K562 (cell line): ENCODE results near the gene CYP2A6. TPM values are rescaled to one million over a fixed set of nuclear protein-coding genes. Genes with fewer than 3 reads are reported as not detected.
A peak's percentile ranks its signal among the peaks of the same experiment; 100 is the strongest.

ENCODE experiments used
- ATAC-seq: fragments of 200-7000 bp; cut with Tn5 transposase; 3 replicates; pipeline ENCODE4 v1.9.1; 2020; ENCODE audit warnings: moderate library complexity
- BruUV-seq: library from RNA; stranded (reverse); fragments of 400-500 nt; replicated peaks from 2 replicates; lab custom pipeline; 2021; lab: Mats Ljungman, UMichigan
- CTCF ChIA-PET: fragments of 300-600 bp; formaldehyde crosslinking; extraction: SDS; loops from one replicate; lab custom pipeline; 2021; ENCODE audit warnings: low intra/inter-chr PET ratio; lab: Yijun Ruan, JAX
- POLR2A ChIA-PET: fragments of 300-600, 350-650 bp; sonication (Branson Sonifier 250); formaldehyde crosslinking; extraction: SDS; loops from one replicate; lab custom pipeline; 2021; ENCODE audit warnings: antibody characterized with exemption, inconsistent platforms; lab: Yijun Ruan, JAX
- DNase-seq, 4 experiments: peaks; one replicate each; pipeline versions ENCODE4 v3.0.0 to v3.0.0-alpha.2; 2011 to 2018; ENCODE audit warnings: low spot score in 3 of 4, mixed read lengths in 3 of 4; ENCODE audit errors: extremely low read depth in 1 of 4
- FAIRE-seq: peaks from 2 replicates; lab custom pipeline; 2011; peaks lifted over from hg19 to GRCh38; lab: Jason Lieb, UNC
- H2AFZ ChIP-seq: 2 replicates; pipeline ENCODE4 v1.6.0; 2011; ENCODE audit warnings: low read depth, low read length, control low read depth, inconsistent platforms
- H3K27ac ChIP-seq: fragments of 200-600 bp; 3 replicates; pipeline ENCODE4 v1.8.0; 2011; ENCODE audit warnings: low read depth, mild to moderate bottlenecking, control low read depth, inconsistent platforms, low read length, moderate library complexity, mixed read lengths; ENCODE audit errors: extremely low read depth
- H3K27me3 ChIP-seq, 2 experiments: fragments of 300-600 bp in 1 of 2; 2 replicates in 1 of 2; 3 replicates in 1 of 2; pipeline versions ENCODE4 v1.6.0 to v1.8.0; 2011; ENCODE audit warnings: inconsistent platforms in 2 of 2, low read length in 2 of 2, mild to moderate bottlenecking in 1 of 2, mixed read lengths in 1 of 2, moderate library complexity in 1 of 2; ENCODE audit not compliant: control insufficient read depth in 2 of 2, insufficient read depth in 2 of 2
- H3K36me3 ChIP-seq: fragments of 300-600 bp; 3 replicates; pipeline ENCODE4 v1.8.0; 2011; ENCODE audit warnings: mild to moderate bottlenecking, low read length, inconsistent platforms; ENCODE audit not compliant: control insufficient read depth, insufficient read depth
- H3K4me1 ChIP-seq, 2 experiments: fragments of 200-600 bp in 1 of 2; replicated peaks in 1 of 2; 2 replicates in 1 of 2; 3 replicates in 1 of 2; pipeline versions ENCODE4 v1.5.1 to v1.8.0; 2011; ENCODE audit warnings: inconsistent platforms in 2 of 2, low read length in 2 of 2, mild to moderate bottlenecking in 1 of 2, mixed read lengths in 1 of 2, moderate library complexity in 1 of 2; ENCODE audit not compliant: control insufficient read depth in 2 of 2, insufficient read depth in 2 of 2
- H3K4me2 ChIP-seq: 2 replicates; pipeline ENCODE4 v1.6.1; 2011; ENCODE audit warnings: low read length, control low read depth, inconsistent platforms, mixed read lengths; ENCODE audit not compliant: insufficient read depth
- H3K4me3 ChIP-seq: fragments of 200-600 bp; sonication (generic), shearing (Covaris generic); 2 replicates; pipeline ENCODE4 v1.5.1; 2016; ENCODE audit warnings: control low read depth, inconsistent platforms
- H3K79me2 ChIP-seq: fragments of 200-600 bp; 3 replicates; pipeline ENCODE4 v1.8.0; 2011; ENCODE audit warnings: low read length, inconsistent platforms; ENCODE audit not compliant: control insufficient read depth, insufficient read depth
- H3K9ac ChIP-seq, 2 experiments: 2 replicates each; pipeline versions ENCODE4 v1.6.0 to v1.6.1; 2011; ENCODE audit warnings: low read depth in 2 of 2, low read length in 2 of 2, control low read depth in 1 of 2, inconsistent platforms in 1 of 2, mild to moderate bottlenecking in 1 of 2, mixed read lengths in 1 of 2; ENCODE audit not compliant: insufficient read depth in 1 of 2
- H3K9me1 ChIP-seq: one replicate; pipeline ENCODE4 v1.6.0; 2011; ENCODE audit warnings: inconsistent platforms, mild to moderate bottlenecking, low read length, moderate library complexity; ENCODE audit not compliant: control insufficient read depth, insufficient read depth
- H3K9me3 ChIP-seq: replicated peaks from 2 replicates; pipeline ENCODE4 v1.5.1; 2011; ENCODE audit warnings: low read depth, low read length, inconsistent platforms; ENCODE audit not compliant: control insufficient read depth, insufficient read depth
- H4K20me1 ChIP-seq: replicated peaks from 2 replicates; pipeline ENCODE4 v1.6.1; 2011; ENCODE audit warnings: low read length, inconsistent platforms, mixed read lengths; ENCODE audit not compliant: control insufficient read depth, insufficient read depth
- AFF1 ChIP-seq, 2 experiments: fragments of 450-650 bp; IDR thresholded peaks; 2 replicates each; pipeline ENCODE4 v1.6.1; 2018; ENCODE audit warnings: mild to moderate bottlenecking in 2 of 2, low read depth in 1 of 2; ENCODE audit not compliant: partially characterized antibody in 2 of 2
- CHCHD3 ChIP-seq: fragments of 250-450 bp; sonication (Bioruptor Pico); IDR thresholded peaks from 2 replicates; pipeline ENCODE4 v2.1.2; 2022; ENCODE audit warnings: mild to moderate bottlenecking
- GATA2 ChIP-seq: sonication (generic); formaldehyde crosslinking; IDR thresholded peaks from 2 replicates; pipeline ENCODE4 v1.4.0; 2020; ENCODE audit warnings: mild to moderate bottlenecking, missing genetic modification reagents
- JUND ChIP-seq, 2 experiments: IDR thresholded peaks; 2 replicates in 1 of 2; 3 replicates in 1 of 2; pipeline ENCODE4 v1.6.1; 2011; ENCODE audit warnings: borderline replicate concordance in 2 of 2, low read depth in 2 of 2, low read length in 2 of 2, improper control_type of control experiment in 1 of 2, missing biosample characterization in 1 of 2, missing genetic modification characterization in 1 of 2, missing genetic modification reagents in 1 of 2
- KDM1A ChIP-seq, 2 experiments: fragments of 450-650 bp; IDR thresholded peaks; 2 replicates each; pipeline ENCODE4 v1.6.1; 2016; ENCODE audit warnings: mild to moderate bottlenecking in 2 of 2
- KLF16 ChIP-seq: IDR thresholded peaks from 2 replicates; pipeline ENCODE4 v1.6.1; 2016; ENCODE audit warnings: antibody characterized with exemption
- L3MBTL2 ChIP-seq: fragments of 450-650 bp; IDR thresholded peaks from 2 replicates; pipeline ENCODE4 v1.6.1; 2016; ENCODE audit warnings: mild to moderate bottlenecking, moderate library complexity
- MYNN ChIP-seq, 2 experiments: sonication (generic); formaldehyde crosslinking in 1 of 2; IDR thresholded peaks; 2 replicates each; pipeline versions ENCODE4 v1.5.0 to v1.6.1; 2016 to 2020; ENCODE audit warnings: antibody characterized with exemption in 1 of 2, missing genetic modification reagents in 1 of 2
- NFRKB ChIP-seq: fragments of 450-650 bp; IDR thresholded peaks from 2 replicates; pipeline ENCODE4 v1.6.1; 2016; ENCODE audit warnings: low read depth
- RBBP5 ChIP-seq: fragments of 200-600 bp; sonication (generic); IDR thresholded peaks from 2 replicates; pipeline ENCODE4 v1.6.1; 2012; ENCODE audit warnings: borderline replicate concordance, mild to moderate bottlenecking, low read length, control low read depth, inconsistent platforms; ENCODE audit not compliant: insufficient read depth, poor library complexity, severe bottlenecking
- ZNF395 ChIP-seq: fragments of 200-800 bp; sonication (Bioruptor generic); IDR thresholded peaks from 2 replicates; pipeline ENCODE4 v1.6.1; 2017; ENCODE audit warnings: missing genetic modification characterization, missing compliant biosample characterization
- ZNF41 ChIP-seq: fragments of 250-450 bp; sonication (Bioruptor Pico); conservative IDR thresholded peaks from 2 replicates; pipeline ENCODE4 v1.4.0; 2020; ENCODE audit warnings: mild to moderate bottlenecking
- ZNF584 ChIP-seq: fragments of 200-800 bp; sonication (Bioruptor generic); IDR thresholded peaks from 2 replicates; pipeline ENCODE4 v1.6.1; 2016; ENCODE audit warnings: low read depth, mild to moderate bottlenecking, missing genetic modification characterization, missing compliant biosample characterization
- ZNF668 ChIP-seq: fragments of 250-450 bp; sonication (Bioruptor Pico); IDR thresholded peaks from 2 replicates; pipeline ENCODE4 v1.8.0; 2022; ENCODE audit warnings: mild to moderate bottlenecking, inconsistent platforms
- WGBS: fragments of 100-300 bp; shearing (Covaris generic); methylation state at CpG from one replicate; pipeline ENCODE4 v1.1.6; 2016; ENCODE audit warnings: low coverage, mixed read lengths; ENCODE audit not compliant: insufficient coverage; ENCODE audit errors: missing lambda C conversion rate; 5-methylcytosine and 5-hydroxymethylcytosine counted together
- in situ Hi-C: fragments of 300-500 bp; cut with MboI; formaldehyde crosslinking; loops from 4 replicates; pipeline ENCODE4 v1.15.0; 2018; ENCODE audit warnings: inconsistent platforms, mixed read lengths
- intact Hi-C: fragments of 100-400 bp; cut with micrococcal nuclease; formaldehyde crosslinking; loops from 2 replicates; pipeline ENCODE4 v1.14.2; 2022
- polyA plus RNA-seq, 8 experiments: library from polyadenylated mRNA; depleted of rRNA in 4 of 8; stranded (reverse) in 5 of 8; unstranded in 3 of 8; fragments of >200 nt; fragmentation: Nextera tagmentation in 2 of 8; fragmentation: Illumina TruSeq in 1 of 8; extraction: Ambion mirVana in 2 of 8; extraction: Trizol in 1 of 8; gene quantifications; 2 replicates each; pipeline versions ENCODE4 v1.2.1 to v1.2.3, GENCODE V29; 2011 to 2014; ENCODE audit warnings: inconsistent platforms in 1 of 8, missing spikeins in 1 of 8
- total RNA-seq, 7 experiments: library from RNA; depleted of rRNA in 6 of 7; stranded (reverse); fragments of >200 nt in 6 of 7; fragmentation: Illumina TruSeq in 2 of 7; extraction: Trizol in 2 of 7; gene quantifications; 2 replicates each; pipeline versions ENCODE4 v1.2.1 to v1.2.3, GENCODE V29; 2011 to 2021; ENCODE audit warnings: low replicate concordance in 1 of 7

Gene CYP2A6
- total and polyA plus RNA-seq, 9 of the 15 experiments (the other 6 are each of a cell fraction or from before 2014, with no cell fraction given): 0.31 TPM; not detected in 8

- TF ChIP-seq AFF1 (IDR thresholded peaks at IDR 0.05; ENCODE audit: low read depth in 1 of 2, partially characterized antibody in 2 of 2): peak in 1 of 2 experiments; percentile 78
- peak in 1 of 2 experiments; percentile 17; a peak in 2 of 4 replicates for TF ChIP-seq KDM1A (IDR thresholded peaks at IDR 0.05)
- TF ChIP-seq GATA2: 0 out of 2 replicates have a peak, but pooled peaks have one; percentile 48
Observed at GRCh38 chr19:40864739-40865496, 14.7 kb upstream of the CYP2A6 start (continued).

- Histone ChIP-seq H4K20me1 (no peaks in the 10 kb centered on the region), H2AFZ (peak overlapping the region; percentile 90), H3K4me3 (no peak overlapping the region), H3K27ac (peak overlapping the region; percentile 93), H3K27me3 (no peaks in the 10 kb centered on the region), H3K4me1 (peaks cover 29 to 34% of the 10 kb centered on the region in 2 experiments), H3K79me2 (no peaks in the 10 kb centered on the region), H3K9me1 (no peaks in the 10 kb centered on the region), H3K36me3 (no peaks in the 10 kb centered on the region), H3K4me2 (no peak overlapping the region; the same call in 1 of the 2 replicates), H3K9ac (peak overlapping the region in 1 of 2 experiments; percentile 2; a peak in 1 of 4 replicates), H3K9me3 (peaks cover 2% of the 10 kb centered on the region; the same call in 1 of the 2 replicates)
- BruUV-seq: no TSS peak
- DNase-seq (peak in 1 of 4 experiments; percentile 16), ATAC-seq (no peak), FAIRE-seq (no peak)
- intact Hi-C loops (no loop called here), in situ Hi-C loops (no loop called here)
- WGBS: 60% methylated on average over 4 of the region's 4 CpGs
- ChIA-PET POLR2A (no interaction called here), CTCF (no interaction called here)
- peak; percentile 33; the same call in 1 of the 2 replicates for TF ChIP-seq NFRKB
- TF ChIP-seq ZNF41 (CRISPR knock-in tag): no peak
- no peak for TF ChIP-seq RBBP5
- no peak for TF ChIP-seq JUND (IDR thresholded peaks at IDR 0.05; ENCODE audit: borderline replicate concordance, low read depth, low read length)
- TF ChIP-seq JUND (tag; IDR thresholded peaks at IDR 0.05; ENCODE audit: borderline replicate concordance, low read depth, low read length): no peak
- TF ChIP-seq L3MBTL2: 0 out of 2 replicates have a peak, but pooled peaks have one; percentile 9
- TF ChIP-seq ZNF395 (CRISPR knock-in tag): peak; percentile 30; the same call in 1 of the 2 replicates
- TF ChIP-seq ZNF668: no peak
- no peak for TF ChIP-seq ZNF584 (CRISPR knock-in tag)
- no peak for TF ChIP-seq CHCHD3 (CRISPR knock-in tag)
- no peak for TF ChIP-seq KLF16
- no peak for TF ChIP-seq MYNN (IDR thresholded peaks at IDR 0.05)
- no peak for TF ChIP-seq MYNN (CRISPR knock-in tag; IDR thresholded peaks at IDR 0.05)
Observed at GRCh38 chr19:40862785-40863184, 12.5 kb upstream of the CYP2A6 start.
